ENCODE results near the gene GFOD2.

GFOD2 gene

DNA sequence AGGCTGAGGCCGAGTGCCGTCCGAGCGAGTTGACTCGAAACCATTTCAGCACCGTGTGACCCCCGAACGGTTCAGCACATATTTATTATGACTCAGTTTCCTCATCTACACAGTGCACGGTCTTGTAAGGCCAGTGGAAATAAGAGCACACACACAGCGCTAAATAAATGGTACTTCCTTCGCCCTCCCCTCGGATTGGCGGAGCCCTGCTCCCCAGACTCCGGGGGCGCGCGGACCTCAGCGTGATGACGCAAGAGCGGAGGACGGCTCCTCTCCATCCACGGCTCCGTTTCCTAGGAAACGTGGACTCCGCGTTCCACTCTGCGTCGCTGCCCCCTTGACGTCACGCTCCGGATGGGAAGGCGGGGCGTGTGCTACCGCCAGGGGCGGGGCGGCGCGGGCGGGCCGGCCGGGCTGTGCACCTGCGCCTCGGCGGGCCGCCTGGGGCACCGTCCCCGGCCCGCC is 58.5 kb downstream of the GFOD2 start, which contains the start of gene PARD6A:
TSS of gene PARD6A (plus strand) at position 397 of the 465 bp plus-strand sequence. CDS start 79 bp downstream, outside the sequence.
- peak within 1 kb of the TSS; percentile 93 for H3K4me3 ChIP-seq (ENCODE audit: low read depth, low read length)

DNA sequence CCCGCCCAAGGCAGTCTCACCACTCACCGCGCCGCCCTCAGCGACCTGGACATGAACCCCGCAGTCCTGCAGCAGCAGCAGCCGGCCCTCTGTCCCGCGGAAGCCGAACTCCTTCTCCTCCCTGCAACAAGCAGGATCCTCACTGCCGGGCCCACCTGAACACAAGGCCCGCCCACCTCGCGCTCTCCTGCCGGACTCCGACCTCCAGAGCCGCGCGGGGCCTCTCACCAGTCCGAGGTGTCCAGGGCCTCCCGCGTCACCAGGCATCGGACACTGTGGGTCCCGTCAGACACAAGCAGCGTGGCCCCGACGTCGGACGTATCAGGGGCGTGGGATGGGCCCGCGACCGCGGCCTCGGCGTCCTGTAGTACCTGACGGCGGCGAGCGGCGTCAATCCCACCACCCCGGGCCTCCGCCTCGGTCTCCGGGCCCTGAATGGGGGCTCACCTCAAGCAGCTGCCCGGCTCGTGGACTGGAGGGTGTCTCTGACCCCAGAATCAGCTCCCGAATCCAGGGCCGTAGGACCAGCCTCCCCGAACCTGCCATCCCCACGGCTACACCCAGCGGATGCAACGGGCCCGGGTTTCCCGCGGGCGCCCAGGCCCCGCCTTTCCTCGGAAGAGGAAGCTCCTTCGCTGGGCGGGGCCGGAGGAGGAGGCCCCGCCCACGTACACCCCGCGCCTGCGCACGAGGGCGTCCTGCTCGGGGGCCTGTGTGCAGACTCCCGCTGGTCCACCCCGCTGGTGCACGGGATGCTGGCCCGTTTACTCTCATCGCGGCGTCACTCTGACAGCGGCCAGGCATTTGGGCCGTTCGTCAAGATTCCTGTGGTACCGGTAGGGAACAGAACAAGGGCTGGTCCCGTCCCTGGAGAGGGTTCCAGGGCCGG is 59.2 kb downstream of the GFOD2 start, which contains the start of gene ACD:
TSS of gene ACD (minus strand) at position 586 of the 889 bp plus-strand sequence. CDS start at position 546, 40 bp downstream.
- H3K4me3 ChIP-seq (ENCODE audit: low read depth, low read length): peak within 1 kb of the TSS; percentile 93

DNA sequence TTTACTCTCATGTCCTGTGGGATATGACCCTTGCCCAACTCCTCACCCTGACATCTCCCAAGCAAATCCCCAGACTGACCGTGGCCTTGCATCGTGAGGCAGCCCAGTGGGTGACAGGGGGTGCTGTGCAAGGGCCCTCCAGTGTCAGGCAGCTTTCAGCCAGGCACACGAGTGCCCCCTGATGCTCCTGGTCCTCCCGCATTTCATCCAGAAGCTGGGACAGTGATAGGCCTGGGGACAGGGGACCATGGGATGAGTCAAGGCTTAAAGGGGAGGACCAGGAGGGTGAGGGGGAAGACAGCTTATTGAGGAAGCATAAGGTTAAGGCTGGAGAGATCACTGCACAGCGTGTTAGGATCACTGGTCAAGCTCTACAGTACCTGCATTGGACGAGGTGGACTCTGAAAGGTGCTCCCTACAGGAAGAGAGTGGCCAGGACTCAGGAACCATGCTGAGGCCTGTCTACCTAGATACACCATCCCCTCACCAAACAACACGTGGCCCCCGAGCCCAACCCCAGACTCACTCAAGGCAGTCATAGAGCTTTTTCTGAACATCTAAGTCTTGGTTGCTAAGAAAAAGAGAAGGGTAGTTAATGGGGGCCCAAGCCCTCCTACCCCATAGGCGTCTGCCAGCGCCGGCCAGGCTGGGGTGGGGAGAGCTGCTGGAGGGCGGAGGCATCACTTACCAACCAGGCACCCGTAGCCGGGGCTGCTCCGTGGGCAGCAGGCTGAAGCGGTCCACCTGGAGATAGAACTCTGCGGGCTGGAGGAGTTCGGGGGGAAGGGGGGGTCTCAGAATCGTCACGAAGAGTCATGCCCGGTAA is 60.1 kb downstream of the GFOD2 start:
- peak overlapping the region; percentile 93 for H3K4me3 ChIP-seq (ENCODE audit: low read depth, low read length)

GRCh38 chr16:67657751-67658518 is 61.2 kb downstream of the GFOD2 start:
- no peak overlapping the region for H3K4me3 ChIP-seq (ENCODE audit: low read depth, low read length)

- no peak overlapping the region for H3K4me3 ChIP-seq (ENCODE audit: low read depth, low read length)
These were observed 62.0 kb downstream of the GFOD2 start for GRCh38 chr16:67657017-67657608.

DNA sequence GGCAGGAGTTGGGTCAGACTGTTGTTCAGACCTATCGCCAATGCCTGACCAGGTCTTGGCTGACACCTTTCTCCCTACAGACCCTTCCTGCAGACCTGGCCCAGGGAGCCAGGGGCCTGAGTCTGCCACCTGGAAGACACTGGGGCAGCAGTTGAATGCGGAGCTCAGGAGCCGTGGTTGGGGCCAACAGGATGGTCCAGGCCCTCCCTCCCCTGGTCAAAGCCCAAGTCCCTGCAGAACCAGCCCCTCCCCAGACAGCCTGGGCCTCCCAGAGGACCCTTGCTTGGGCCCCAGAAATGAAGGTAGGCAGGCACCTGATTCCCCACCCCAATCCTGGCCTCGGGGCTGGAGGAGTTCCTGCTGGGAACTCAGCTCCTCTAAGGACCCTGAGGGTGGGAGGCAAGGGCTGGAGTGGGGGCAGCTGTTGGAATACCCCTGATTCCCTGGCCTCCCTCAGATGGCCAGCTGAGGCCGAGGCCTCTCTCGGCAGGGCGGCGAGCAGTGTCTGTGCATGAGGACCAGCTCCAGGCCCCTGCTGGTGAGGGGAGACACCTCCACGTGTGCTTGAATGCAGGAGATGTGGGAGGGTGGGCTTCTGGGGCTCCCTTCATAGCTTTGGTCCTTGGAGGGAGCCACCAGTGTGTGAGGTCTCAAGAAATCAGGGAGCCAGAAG is 62.6 kb downstream of the GFOD2 start:
- H3K4me3 ChIP-seq (ENCODE audit: low read depth, low read length): no peak overlapping the region

GRCh38 chr16:67655363-67655762 is 63.8 kb downstream of the GFOD2 start:
- H3K4me3 ChIP-seq (ENCODE audit: low read depth, low read length): no peak overlapping the region

DNA sequence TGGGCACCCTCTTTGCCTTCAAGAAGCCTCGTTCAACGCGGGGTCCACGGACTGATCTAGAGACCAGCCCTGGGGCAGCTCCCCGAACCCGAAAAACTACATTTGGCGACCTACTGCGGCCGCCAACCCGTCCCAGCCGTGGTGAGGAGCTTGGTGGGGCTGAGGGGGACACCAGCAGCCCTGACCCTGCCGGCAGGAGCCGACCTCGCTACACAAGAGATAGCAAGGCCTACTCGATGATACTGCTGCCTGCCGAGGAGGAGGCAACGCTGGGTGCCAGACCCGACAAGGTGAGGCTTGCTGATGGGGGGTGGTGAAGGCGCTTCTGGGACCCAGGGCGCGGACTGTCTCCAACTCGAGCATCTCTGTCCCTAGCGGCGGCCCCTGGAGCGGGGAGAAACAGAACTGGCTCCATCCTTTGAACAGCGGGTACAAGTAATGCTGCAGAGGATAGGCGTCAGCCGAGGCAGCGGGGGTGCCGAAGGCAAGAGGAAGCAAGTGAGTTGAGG is 64.7 kb downstream of the GFOD2 start:
- H3K4me3 ChIP-seq (ENCODE audit: low read depth, low read length): no peak overlapping the region

DNA sequence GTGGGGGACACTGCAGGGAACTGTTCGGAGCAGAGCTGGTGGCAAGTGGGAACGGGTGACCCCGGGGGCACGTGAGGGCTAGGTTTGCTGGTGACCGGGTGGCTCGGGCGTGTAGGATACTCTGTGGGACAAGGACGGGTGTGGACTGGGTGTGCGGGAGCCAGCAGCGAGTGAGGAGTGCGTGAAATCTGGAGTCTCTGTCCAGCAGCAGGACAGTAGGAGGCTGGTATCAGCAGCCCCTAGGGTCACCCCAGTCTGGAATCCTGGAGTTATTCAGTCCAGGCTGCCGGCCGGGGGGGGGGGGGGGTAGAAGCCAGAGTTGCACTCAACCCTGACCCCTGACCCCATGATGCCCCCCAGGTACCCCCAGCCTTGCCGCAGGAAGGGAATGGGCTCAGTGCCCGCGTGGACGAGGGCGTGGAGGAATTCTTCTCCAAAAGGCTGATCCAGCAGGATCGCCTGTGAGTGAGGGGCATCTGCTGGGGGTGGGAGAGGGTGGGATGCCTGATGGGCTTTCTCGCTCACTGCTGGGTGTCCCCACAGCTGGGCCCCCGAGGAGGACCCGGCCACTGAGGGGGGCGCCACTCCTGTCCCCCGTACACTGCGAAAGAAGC is 65.2 kb downstream of the GFOD2 start:
- H3K4me3 ChIP-seq (ENCODE audit: low read depth, low read length): peak overlapping the region; percentile 27

DNA sequence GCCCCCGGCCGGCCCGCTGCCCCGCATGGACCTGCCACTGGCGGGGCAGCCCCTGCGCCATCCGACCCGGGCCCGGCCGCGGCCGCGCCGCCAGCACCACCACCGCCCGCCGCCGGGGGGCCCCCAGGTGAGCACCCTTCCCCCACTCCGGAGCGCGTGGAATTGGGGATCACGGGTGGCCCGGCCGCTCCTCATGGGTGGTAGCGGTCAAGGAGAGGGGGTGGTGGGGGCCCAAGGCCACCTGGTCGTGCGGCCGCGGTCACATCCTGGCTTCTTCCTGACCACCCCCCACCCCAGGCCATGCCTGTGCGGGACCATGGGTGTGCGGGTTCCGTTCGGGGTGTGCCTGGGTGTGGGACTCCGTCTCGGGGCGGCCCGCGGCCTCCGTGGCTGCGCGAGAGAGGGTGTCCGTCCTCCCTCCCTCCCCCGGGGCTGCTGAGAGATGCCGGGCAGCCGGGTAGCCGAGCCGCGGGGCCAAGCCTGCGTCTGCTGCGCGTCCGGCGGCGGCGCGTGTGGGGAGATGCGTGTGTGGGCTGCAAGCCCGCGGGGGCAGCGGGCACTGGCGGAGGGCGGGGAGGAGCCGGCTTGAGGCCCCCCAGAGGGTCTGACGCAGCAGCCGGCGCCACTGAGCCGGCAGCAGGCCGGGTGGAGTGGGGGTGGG is 65.9 kb downstream of the GFOD2 start:
- peak overlapping the region; percentile 63 for H3K4me3 ChIP-seq (ENCODE audit: low read depth, low read length)

DNA sequence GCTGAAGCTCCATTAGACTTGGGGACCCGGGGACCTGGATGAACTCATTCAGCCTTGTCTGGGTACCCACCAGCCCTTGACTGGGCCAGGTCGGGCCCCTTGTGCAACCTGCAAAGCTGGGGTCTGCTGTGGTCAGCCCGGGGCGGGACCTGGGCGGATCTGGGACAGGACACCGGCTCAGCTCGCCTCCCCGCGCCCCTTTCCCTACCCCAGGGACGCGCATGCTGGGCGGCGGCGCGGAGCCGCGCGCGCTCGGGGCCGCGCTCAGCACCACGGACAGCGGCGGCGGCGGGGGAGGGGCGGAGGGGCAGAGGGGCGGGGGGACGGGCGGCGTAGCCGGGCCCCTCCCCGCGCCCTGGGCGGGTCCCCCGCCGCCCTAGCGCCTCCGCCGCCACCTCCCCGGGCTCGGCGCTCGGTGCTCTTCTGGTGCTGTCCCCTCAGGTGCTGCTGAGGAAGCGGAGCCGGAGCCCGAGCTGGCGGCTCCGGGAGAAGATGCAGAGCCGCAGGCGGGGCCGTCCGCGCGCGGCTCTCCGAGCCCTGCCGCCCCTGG is 66.5 kb downstream of the GFOD2 start:
- peak overlapping the region; percentile 13 for H3K4me3 ChIP-seq (ENCODE audit: low read depth, low read length)

DNA sequence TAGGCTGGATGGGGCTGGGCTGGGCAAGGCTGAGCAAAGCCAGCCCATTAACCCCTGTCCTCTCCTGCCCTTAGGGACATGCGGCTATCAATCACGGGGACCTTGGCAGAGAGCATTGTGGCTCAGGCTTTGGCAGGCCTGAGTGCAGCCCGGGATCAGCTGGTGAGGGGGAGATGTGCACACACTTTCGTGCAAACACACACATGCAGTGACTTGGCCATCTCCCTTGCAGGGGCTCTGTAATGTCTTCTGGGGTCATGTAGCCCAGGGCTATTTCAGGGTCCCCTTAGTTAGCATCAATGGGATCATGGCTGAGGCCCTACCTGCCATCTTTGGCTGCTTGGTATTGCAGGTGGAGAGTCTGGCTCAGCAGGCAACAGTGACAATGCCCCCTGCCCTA is 67.3 kb downstream of the GFOD2 start:
- no peak overlapping the region for H3K4me3 ChIP-seq (ENCODE audit: low read depth, low read length)

GRCh38 chr16:67651039-67651438 is 68.1 kb downstream of the GFOD2 start:
- no peak overlapping the region for H3K4me3 ChIP-seq (ENCODE audit: low read depth, low read length)

DNA sequence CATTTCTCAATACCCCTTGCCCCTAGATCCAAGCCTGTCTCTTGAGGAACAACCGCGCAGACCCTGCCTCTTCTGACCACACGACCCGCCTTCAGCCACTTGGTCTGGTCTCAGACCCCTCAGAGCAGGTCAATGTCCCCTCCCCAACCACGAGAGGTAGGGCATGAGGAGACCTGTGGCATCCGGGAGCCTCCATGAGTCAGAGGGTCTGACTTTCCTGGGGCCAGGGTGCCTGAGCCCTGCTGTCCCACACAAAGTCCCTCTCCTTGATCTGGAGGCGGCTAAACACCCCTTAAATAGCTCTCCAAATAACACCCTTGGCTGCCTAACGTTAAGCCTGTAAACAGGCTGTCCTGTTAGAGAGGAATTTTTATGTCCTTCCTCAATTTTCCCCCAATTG is 69.1 kb downstream of the GFOD2 start:
- H3K4me3 ChIP-seq (ENCODE audit: low read depth, low read length): no peak overlapping the region

DNA sequence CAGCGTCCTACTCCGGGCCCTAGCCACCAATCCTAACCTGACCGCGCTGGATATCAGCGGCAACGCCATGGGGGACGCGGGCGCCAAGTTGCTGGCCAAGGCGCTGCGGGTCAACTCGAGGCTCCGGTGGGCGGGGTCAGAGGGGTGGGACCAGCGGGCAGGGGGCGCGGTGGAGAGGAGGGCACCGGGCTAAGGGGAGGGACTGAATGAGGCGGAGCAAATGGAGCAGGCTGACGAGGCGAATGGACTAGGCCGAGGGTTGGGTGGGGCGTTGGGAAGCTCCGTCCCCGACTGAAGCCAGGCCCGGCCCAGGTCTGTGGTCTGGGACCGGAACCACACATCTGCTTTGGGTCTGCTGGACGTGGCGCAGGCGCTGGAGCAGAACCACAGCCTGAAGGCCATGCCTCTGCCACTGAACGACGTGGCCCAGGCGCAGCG is 69.6 kb downstream of the GFOD2 start:
- no peak overlapping the region for H3K4me3 ChIP-seq (ENCODE audit: low read depth, low read length)

- no peak overlapping the region for H3K4me3 ChIP-seq (ENCODE audit: low read depth, low read length)
These were observed 70.2 kb downstream of the GFOD2 start for GRCh38 chr16:67648764-67649407.

GRCh38 chr16:67648088-67648763 is 70.9 kb downstream of the GFOD2 start:
- no peak overlapping the region for H3K4me3 ChIP-seq (ENCODE audit: low read depth, low read length)
